Nephron progenitor cell (in vitro differentiated cells): Measurements from ENCODE around the gene LYPD8.
"Not testable (repeated sequence)": the region's sequence is repeated elsewhere in the genome, so short reads cannot be mapped to it uniquely, and the experiment has no call there.

ENCODE experiments used
- DNase-seq: peaks from one replicate; pipeline ENCODE4 v3.0.0; 2021
- H3K27ac Mint-ChIP-seq: 2 replicates; pipeline ENCODE4 v1.8.0; 2021; ENCODE audit warnings: mild to moderate bottlenecking, moderate library complexity, mixed read lengths
- H3K27me3 Mint-ChIP-seq: 2 replicates; pipeline ENCODE4 v1.8.0; 2021; ENCODE audit warnings: mild to moderate bottlenecking, low read depth, mixed read lengths; ENCODE audit not compliant: poor library complexity
- H3K36me3 Mint-ChIP-seq: 2 replicates; pipeline ENCODE4 v1.8.0; 2021; ENCODE audit warnings: low read depth, mixed read lengths
- H3K4me1 Mint-ChIP-seq: 2 replicates; pipeline ENCODE4 v1.8.0; 2021; ENCODE audit warnings: mixed read lengths
- H3K4me3 Mint-ChIP-seq: 2 replicates; pipeline ENCODE4 v1.8.0; 2021; ENCODE audit warnings: mild to moderate bottlenecking, moderate library complexity, mixed read lengths
- H3K9me3 Mint-ChIP-seq: 2 replicates; pipeline ENCODE4 v1.8.0; 2021; ENCODE audit warnings: mild to moderate bottlenecking, moderate library complexity, mixed read lengths
- CTCF ChIP-seq: fragments of 200-600 bp; sonication (generic); IDR thresholded peaks from 2 replicates; pipeline ENCODE4 v1.5.0; 2021; ENCODE audit warnings: antibody characterized with exemption

Gene LYPD8

GRCh38 chr1:248793592-248793991 is 38.0 kb upstream of the LYPD8 start:
- no peak for DNase-seq
- Mint-ChIP-seq H3K9me3 (peaks cover 61% of the 10 kb centered on the region), H3K36me3 (no peaks in the 10 kb centered on the region), H3K4me3 (no peak overlapping the region), H3K27me3 (peaks cover 7% of the 10 kb centered on the region), H3K27ac (no peak overlapping the region), H3K4me1 (no peaks in the 10 kb centered on the region)
- no peak for TF ChIP-seq CTCF

- no peak overlapping the region for H3K27ac Mint-ChIP-seq
- no peak for TF ChIP-seq CTCF
- no peaks in the 10 kb centered on the region for H3K4me1 Mint-ChIP-seq
- no peak overlapping the region for H3K4me3 Mint-ChIP-seq
- H3K36me3 Mint-ChIP-seq, result no peaks in the 10 kb centered on the region
- H3K9me3 Mint-ChIP-seq, result peaks cover 64% of the 10 kb centered on the region
- peaks cover 6% of the 10 kb centered on the region for H3K27me3 Mint-ChIP-seq
- no peak for DNase-seq
These were observed 36.8 kb upstream of the LYPD8 start for GRCh38 chr1:248792342-248792741.

- no peaks in the 10 kb centered on the region for H3K4me1 Mint-ChIP-seq
- DNase-seq, result no peak
- H3K27ac Mint-ChIP-seq, result no peak overlapping the region
- no peak for TF ChIP-seq CTCF
- H3K9me3 Mint-ChIP-seq, result peaks cover 60% of the 10 kb centered on the region
- no peaks in the 10 kb centered on the region for H3K36me3 Mint-ChIP-seq
- H3K4me3 Mint-ChIP-seq, result no peak overlapping the region
- H3K27me3 Mint-ChIP-seq, result peaks cover 6% of the 10 kb centered on the region
These were observed 35.5 kb upstream of the LYPD8 start for GRCh38 chr1:248791010-248791409.

- DNase-seq, result no peak
- Mint-ChIP-seq H3K36me3 (no peaks in the 10 kb centered on the region), H3K4me1 (no peaks in the 10 kb centered on the region), H3K4me3 (no peak overlapping the region), H3K27ac (no peak overlapping the region), H3K9me3 (peaks cover 58% of the 10 kb centered on the region), H3K27me3 (peaks cover 6% of the 10 kb centered on the region)
- no peak for TF ChIP-seq CTCF
These were observed 34.9 kb upstream of the LYPD8 start for GRCh38 chr1:248790456-248790855.

GRCh38 chr1:248789337-248789736 is 33.8 kb upstream of the LYPD8 start:
- H3K27ac Mint-ChIP-seq, H3K27me3 Mint-ChIP-seq, DNase-seq, H3K36me3 Mint-ChIP-seq, H3K4me3 Mint-ChIP-seq, H3K4me1 Mint-ChIP-seq: not testable (repeated sequence)
- peaks cover 64% of the 10 kb centered on the region for H3K9me3 Mint-ChIP-seq

- peaks cover 63% of the 10 kb centered on the region for H3K9me3 Mint-ChIP-seq
- no peak for TF ChIP-seq CTCF
- H3K27ac Mint-ChIP-seq, result no peak overlapping the region
- no peaks in the 10 kb centered on the region for H3K4me1 Mint-ChIP-seq
- no peaks in the 10 kb centered on the region for H3K36me3 Mint-ChIP-seq
- H3K27me3 Mint-ChIP-seq, result peaks cover 5% of the 10 kb centered on the region
- DNase-seq, result no peak
- H3K4me3 Mint-ChIP-seq, result no peak overlapping the region
These were observed 32.8 kb upstream of the LYPD8 start for GRCh38 chr1:248788327-248788726.
